Subcutaneous abdominal adipose tissue (tissue), 5 donors: Measurements from ENCODE around the gene NEK2.

Experiments used
- H3K27ac ChIP-seq: one replicate; pipeline ENCODE4 v1.7.0; 2013; ENCODE audit warnings: low read depth, mild to moderate bottlenecking, inconsistent platforms, low read length, moderate library complexity
- H3K27me3 ChIP-seq, 5 donors: one replicate each; pipeline ENCODE4 v1.7.0; 2013; ENCODE audit warnings: low read length in 5 of 5, inconsistent platforms in 1 of 5; ENCODE audit not compliant: control insufficient read depth in 5 of 5, insufficient read depth in 4 of 5
- H3K36me3 ChIP-seq, 5 donors: one replicate each; pipeline ENCODE4 v1.7.0; 2013; ENCODE audit warnings: low read length in 5 of 5; ENCODE audit not compliant: control insufficient read depth in 5 of 5, insufficient read depth in 5 of 5
- H3K4me1 ChIP-seq, 5 donors: one replicate each; pipeline ENCODE4 v1.7.0; 2013; ENCODE audit warnings: low read length in 5 of 5, mild to moderate bottlenecking in 3 of 5, moderate library complexity in 1 of 5; ENCODE audit not compliant: control insufficient read depth in 5 of 5, insufficient read depth in 5 of 5
- H3K4me3 ChIP-seq, 5 donors: one replicate each; pipeline ENCODE4 v1.7.0; 2013; ENCODE audit warnings: low read length in 5 of 5, low read depth in 1 of 5
- H3K9ac ChIP-seq, 5 donors: one replicate each; pipeline ENCODE4 v1.7.0; 2013; ENCODE audit warnings: low read length in 5 of 5, mild to moderate bottlenecking in 4 of 5, moderate library complexity in 3 of 5
- H3K9me3 ChIP-seq, 5 donors: one replicate each; pipeline ENCODE4 v1.7.0; 2013; ENCODE audit warnings: low read length in 5 of 5; ENCODE audit not compliant: control insufficient read depth in 5 of 5
- donor health status: healthy.
- donor health status: healthy.
- donor health status: healthy.
- donor health status: healthy.
- donor health status: healthy.

Gene NEK2

GRCh38 chr1:211680752-211681327, 5.4 kb upstream of the NEK2 start:
- H3K4me1 ChIP-seq, result peaks cover 0 to 5% (median 2%) of the 10 kb centered on the region in 5 donors
- H3K27ac ChIP-seq, result no peak overlapping the region
- no peak overlapping the region for H3K4me3 ChIP-seq
- no peaks in the 10 kb centered on the region for H3K9me3 ChIP-seq
- peaks cover 0 to under 1% (median 0%) of the 10 kb centered on the region in 5 donors for H3K27me3 ChIP-seq
- no peaks in the 10 kb centered on the region for H3K36me3 ChIP-seq
- H3K9ac ChIP-seq, result no peak overlapping the region

DNA sequence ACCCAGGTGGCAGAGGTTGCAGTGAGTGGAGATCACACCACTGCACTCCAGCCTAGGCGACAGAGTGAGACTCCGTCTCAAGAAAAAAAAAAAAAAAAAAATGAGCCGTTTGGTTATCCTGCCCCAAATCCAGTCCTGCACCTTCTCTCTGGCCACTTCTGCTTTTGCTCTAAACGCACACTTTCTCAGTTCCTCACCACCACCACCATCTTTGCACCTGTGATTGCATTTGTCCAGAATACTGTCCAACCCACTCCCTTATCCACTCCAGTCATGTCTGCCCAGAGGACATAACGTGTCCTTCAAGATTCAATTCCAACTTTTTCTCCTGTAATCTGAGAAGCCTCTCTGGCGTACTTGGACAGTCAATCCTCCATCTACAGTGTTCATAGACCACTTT, 2.2 kb upstream of the NEK2 start:
- Histone ChIP-seq H3K4me1 (peaks cover 0 to 15% (median 13%) of the 10 kb centered on the region in 5 donors), H3K27ac (no peak overlapping the region)

DNA sequence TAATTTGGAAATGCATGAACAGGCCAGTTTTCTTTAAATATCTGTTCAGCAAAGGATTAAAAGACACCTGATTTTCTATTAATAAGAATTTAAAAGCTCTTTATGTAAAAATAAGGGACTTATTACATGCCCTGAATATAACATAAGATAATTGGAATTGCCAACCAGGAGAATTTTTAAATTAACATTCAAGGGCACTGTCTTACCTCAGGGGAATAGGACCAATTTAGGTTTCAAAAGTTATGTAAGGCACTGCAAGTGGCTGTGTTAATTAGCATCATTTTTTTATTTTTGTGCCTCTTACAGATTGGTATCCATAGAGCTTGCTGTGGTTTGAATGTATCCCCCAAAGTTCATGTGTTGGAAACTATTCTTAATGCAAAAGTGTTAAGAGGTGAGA, 1.3 kb upstream of the NEK2 start:
- Histone ChIP-seq H3K36me3 (no peaks in the 10 kb centered on the region), H3K9me3 (no peaks in the 10 kb centered on the region), H3K27ac (no peak overlapping the region), H3K4me3 (no peak overlapping the region), H3K9ac (no peak overlapping the region), H3K27me3 (no peaks in the 10 kb centered on the region), H3K4me1 (peaks cover 0 to 15% (median 13%) of the 10 kb centered on the region in 5 donors)

More for the DNA sequence above, 2.2 kb upstream of the NEK2 start:
- Histone ChIP-seq H3K36me3 (no peaks in the 10 kb centered on the region), H3K27me3 (no peaks in the 10 kb centered on the region), H3K4me3 (no peak overlapping the region), H3K9ac (no peak overlapping the region), H3K9me3 (no peaks in the 10 kb centered on the region)

DNA sequence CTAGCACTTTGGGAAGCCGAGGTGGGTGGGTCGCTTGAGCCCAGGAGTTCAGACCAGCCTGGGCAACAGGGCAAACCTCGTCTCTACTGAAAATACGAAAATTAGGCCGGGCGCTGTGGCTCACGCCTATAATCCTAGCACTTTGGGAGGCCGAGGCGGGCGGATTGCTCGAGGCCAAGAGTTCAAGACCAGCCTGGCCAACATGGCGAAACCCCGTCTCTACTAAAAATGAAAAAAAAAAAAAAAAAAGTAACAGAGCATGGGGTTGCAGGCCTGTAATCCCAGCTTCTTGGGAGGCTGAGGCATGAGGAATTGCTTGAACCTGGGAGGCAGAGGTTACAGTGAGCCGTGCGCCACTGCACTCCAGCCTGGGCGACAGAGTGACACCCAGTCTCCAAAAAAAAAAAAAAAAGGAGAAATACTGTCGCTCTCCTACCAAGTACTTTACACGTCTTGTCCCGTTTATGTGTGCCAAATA, 724 bp upstream of the NEK2 start:
- H3K27ac ChIP-seq, result no peak overlapping the region
- H3K9ac ChIP-seq, result peak overlapping the region in 3 of 5 donors; percentile 58 to 75 (median 62)

DNA sequence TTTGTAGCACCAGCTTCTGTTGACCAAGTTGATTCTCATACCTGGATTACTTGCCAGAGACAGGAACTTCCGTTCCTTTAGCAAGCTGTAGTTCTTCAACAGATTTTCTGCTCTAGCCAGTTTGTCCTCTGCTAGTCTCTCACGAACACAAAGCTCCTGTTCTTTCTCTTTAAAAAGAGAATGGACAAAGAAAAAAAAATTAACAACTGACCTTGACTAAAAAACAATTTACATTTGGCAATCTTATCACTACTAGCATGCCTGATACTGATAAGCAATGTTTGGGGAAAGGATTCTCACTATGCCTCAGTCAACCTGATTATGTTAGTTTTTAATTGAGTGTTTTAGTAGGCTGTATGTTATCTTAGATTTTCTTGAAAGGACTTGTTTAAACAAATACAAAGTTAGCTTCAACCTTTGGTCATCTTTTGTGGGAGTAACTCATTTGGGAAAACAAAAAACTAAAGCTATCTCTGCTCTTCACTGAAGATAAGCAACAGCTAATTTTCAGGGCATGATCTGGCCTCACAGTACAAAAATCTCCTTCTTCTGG, 8.3 kb downstream of the NEK2 start:
- no peak overlapping the region for H3K27ac ChIP-seq
- H3K9me3 ChIP-seq, result no peaks in the 10 kb centered on the region
- H3K36me3 ChIP-seq, result no peaks in the 10 kb centered on the region
- H3K4me1 ChIP-seq, result no peaks in the 10 kb centered on the region
- no peaks in the 10 kb centered on the region for H3K27me3 ChIP-seq
- no peak overlapping the region for H3K9ac ChIP-seq
- no peak overlapping the region for H3K4me3 ChIP-seq

More for the DNA sequence above, 724 bp upstream of the NEK2 start:
- Histone ChIP-seq H3K36me3 (no peaks in the 10 kb centered on the region), H3K4me3 (peak overlapping the region; percentile 63 to 93 (median 72)), H3K27me3 (no peaks in the 10 kb centered on the region), H3K9me3 (no peaks in the 10 kb centered on the region), H3K4me1 (peaks cover 0 to 15% (median 13%) of the 10 kb centered on the region in 5 donors)

GRCh38 chr1:211660718-211661222, 14.7 kb downstream of the NEK2 start:
- H3K4me1 ChIP-seq, result no peaks in the 10 kb centered on the region
- H3K9ac ChIP-seq, result no peak overlapping the region
- H3K9me3 ChIP-seq, result no peaks in the 10 kb centered on the region
- H3K36me3 ChIP-seq, result no peaks in the 10 kb centered on the region
- no peak overlapping the region for H3K4me3 ChIP-seq
- no peaks in the 10 kb centered on the region for H3K27me3 ChIP-seq
- no peak overlapping the region for H3K27ac ChIP-seq

DNA sequence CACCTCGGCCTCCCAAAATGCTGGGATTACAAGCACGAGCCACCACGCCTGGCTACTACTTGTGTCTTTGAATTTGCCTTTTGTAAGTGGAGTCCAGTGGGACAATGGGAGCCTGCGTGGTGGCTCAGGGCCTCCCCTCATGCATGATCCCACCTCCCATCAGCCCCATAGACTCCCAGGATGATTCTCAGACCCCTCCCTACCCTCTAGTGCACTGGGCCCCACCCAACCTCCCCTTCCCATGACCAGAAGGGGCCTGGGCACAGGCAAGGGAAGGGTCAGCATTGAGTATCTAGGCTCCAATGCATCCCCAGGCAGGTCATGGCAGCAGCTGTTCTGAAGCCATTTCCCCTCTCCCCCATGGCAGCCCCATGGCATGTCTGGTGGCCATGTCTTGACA, 18.7 kb downstream of the NEK2 start:
- no peaks in the 10 kb centered on the region for H3K27me3 ChIP-seq
- H3K4me1 ChIP-seq, result peaks cover 0 to 5% (median 3%) of the 10 kb centered on the region in 5 donors
- H3K27ac ChIP-seq, result no peak overlapping the region
- no peaks in the 10 kb centered on the region for H3K36me3 ChIP-seq
- H3K9me3 ChIP-seq, result no peaks in the 10 kb centered on the region
- no peak overlapping the region for H3K9ac ChIP-seq
- H3K4me3 ChIP-seq, result no peak overlapping the region

GRCh38 chr1:211654838-211655787, 20.3 kb downstream of the NEK2 start:
- Histone ChIP-seq H3K9ac (peak overlapping the region in 1 of 5 donors; percentile 6), H3K27me3 (no peaks in the 10 kb centered on the region), H3K36me3 (no peaks in the 10 kb centered on the region), H3K4me3 (peak overlapping the region in 3 of 5 donors; percentile 7 to 42 (median 13)), H3K27ac (no peak overlapping the region), H3K9me3 (no peaks in the 10 kb centered on the region), H3K4me1 (peaks cover 0 to 5% (median 3%) of the 10 kb centered on the region in 5 donors)

GRCh38 chr1:211653959-211654496, 21.4 kb downstream of the NEK2 start:
- Histone ChIP-seq H3K9me3 (no peaks in the 10 kb centered on the region), H3K27me3 (no peaks in the 10 kb centered on the region), H3K4me3 (no peak overlapping the region), H3K36me3 (no peaks in the 10 kb centered on the region), H3K4me1 (peaks cover 0 to 5% (median 3%) of the 10 kb centered on the region in 5 donors), H3K27ac (no peak overlapping the region), H3K9ac (no peak overlapping the region)
